Spleen (tissue), 11 donors: Measurements from ENCODE around the gene SETX. TPM values are rescaled to one million over a fixed set of nuclear protein-coding genes. Genes with fewer than 3 reads are reported as not detected.

Source experiments
- DNase-seq: peaks from one replicate; pipeline ENCODE4 v3.0.0-alpha.2; 2020
- H3K27ac ChIP-seq, 8 donors: fragments of 200-600 bp; sonication (generic) in 7 of 8; 1 replicate in 4 of 8; 2 replicates in 4 of 8; pipeline versions ENCODE4 v1.5.0 to v1.8.0; 2016 to 2021; ENCODE audit warnings: inconsistent platforms in 4 of 8, mild to moderate bottlenecking in 4 of 8, moderate library complexity in 1 of 8
- H3K27me3 ChIP-seq, 7 donors: fragments of 200-600 bp; sonication (generic) in 6 of 7; replicated peaks in 1 of 7; 1 replicate in 4 of 7; 2 replicates in 3 of 7; pipeline versions ENCODE4 v1.5.0 to v1.8.0; 2016 to 2021; ENCODE audit warnings: inconsistent platforms in 3 of 7, mild to moderate bottlenecking in 1 of 7
- H3K36me3 ChIP-seq, 6 donors: fragments of 200-600 bp; sonication (generic) in 5 of 6; 1 replicate in 4 of 6; 2 replicates in 2 of 6; pipeline versions ENCODE4 v1.5.0 to v1.8.0; 2016 to 2021; ENCODE audit warnings: inconsistent platforms in 2 of 6
- H3K4me1 ChIP-seq, 6 donors: fragments of 200-600 bp; sonication (generic) in 5 of 6; 1 replicate in 3 of 6; 2 replicates in 3 of 6; pipeline versions ENCODE4 v1.5.0 to v1.8.0; 2016 to 2021; ENCODE audit warnings: inconsistent platforms in 3 of 6
- H3K4me3 ChIP-seq, 8 donors: fragments of 200-600 bp; sonication (generic) in 7 of 8; 1 replicate in 4 of 8; 2 replicates in 4 of 8; pipeline versions ENCODE4 v1.5.0 to v1.8.0; 2016 to 2021; ENCODE audit warnings: inconsistent platforms in 4 of 8, mild to moderate bottlenecking in 4 of 8, moderate library complexity in 2 of 8
- H3K9me3 ChIP-seq, 8 donors: fragments of 200-600 bp; sonication (generic) in 7 of 8; 1 replicate in 4 of 8; 2 replicates in 4 of 8; pipeline versions ENCODE4 v1.5.0 to v1.8.0; 2016 to 2021; ENCODE audit warnings: inconsistent platforms in 4 of 8
- CTCF ChIP-seq, 11 experiments: fragments of 200-600 bp in 7 of 11; fragments of 450-650 bp in 4 of 11; sonication (generic) in 4 of 11; IDR thresholded peaks in 8 of 11; conservative IDR thresholded peaks in 3 of 11; 1 replicate in 7 of 11; 2 replicates in 4 of 11; pipeline versions ENCODE4 v1.4.0 to v1.8.0; 2016 to 2021; ENCODE audit warnings: antibody characterized with exemption in 11 of 11, inconsistent platforms in 4 of 11, mild to moderate bottlenecking in 1 of 11
- POLR2A ChIP-seq, 3 donors: fragments of 450-650 bp; IDR thresholded peaks; one replicate each; pipeline ENCODE4 v1.5.1; 2017; ENCODE audit warnings: antibody characterized with exemption in 3 of 3, mild to moderate bottlenecking in 1 of 3
- POLR2AphosphoS5 ChIP-seq, 3 donors: sonication (generic); formaldehyde crosslinking; IDR thresholded peaks; one replicate each; pipeline ENCODE4 v1.5.1; 2017; ENCODE audit warnings: antibody characterized with exemption in 3 of 3
- WGBS, 5 donors: extraction: QIAGEN DNeasy Blood & Tissue Kit in 3 of 5; methylation state at CpG; one replicate each; pipeline versions ENCODE4 v1.1.5 to v1.1.7; 2013 to 2018; 5-methylcytosine and 5-hydroxymethylcytosine counted together
- intact Hi-C: fragments of 100-400 bp; cut with DNase I; formaldehyde crosslinking; loops from one replicate; pipeline ENCODE4 v1.15.0; 2023; ENCODE audit warnings: low total_unique reads
- polyA plus RNA-seq, 3 donors: library from polyadenylated mRNA; stranded (reverse); fragments of 200-250 nt; gene quantifications; one replicate each; pipeline ENCODE4 v1.2.1, GENCODE V29; 2013
- total RNA-seq, 7 donors: library from RNA; depleted of rRNA in 3 of 7; stranded (reverse); fragments of >200 nt in 3 of 7; fragmentation: NEBNext Ultra II Directional in 4 of 7; extraction: Animal tissue kit (Norgen Biotek cat#: 25700) in 4 of 7; gene quantifications; one replicate each; pipeline versions ENCODE4 v1.1.0 to v1.2.1, GENCODE V29; 2016 to 2021
- donor health status: healthy with polysubstance abuse.
- donor health status: DM: no; HTN: no; CAD: no; lungs with moderate emphysema.
- donor health status: DM: no; HTN: no; CAD: no.
- donor health status: Bipolar disorder and iron deficiency.
- donor health status: healthy.
- donor health status: DM: no; HTN: no; CAD: no.
- donor health status: DM: yes; HTN: yes; CAD: no.

The SETX gene
- total and polyA plus RNA-seq, 10 donors, result 27.0 to 154 (median 104) TPM

- H3K9me3 ChIP-seq, result no peaks in the 10 kb centered on the region
- peaks cover 6 to 100% (median 74%) of the 10 kb centered on the region in 6 donors for H3K36me3 ChIP-seq
- peak overlapping the region in 5 of 8 donors; percentile 25 to 67 (median 41) for H3K27ac ChIP-seq
- no peak overlapping the region for H3K4me3 ChIP-seq
- 68 to 81% (median 77%) methylated on average over 13 of the region's 13 CpGs for WGBS, 5 donors
- no peaks in the 10 kb centered on the region for H3K27me3 ChIP-seq
- intact Hi-C loops, result no loop called here
- H3K4me1 ChIP-seq, result peaks cover 0 to 49% (median 15%) of the 10 kb centered on the region in 6 donors
- DNase-seq, result no peak
- no peak for TF ChIP-seq POLR2AphosphoS5 (IDR thresholded peaks at IDR 0.05)
- TF ChIP-seq POLR2A (IDR thresholded peaks at IDR 0.05), result no peak
Measured at GRCh38 chr9:132293145-132293721, 61.6 kb downstream of the SETX start.

- H3K4me3 ChIP-seq, result no peak overlapping the region
- H3K27ac ChIP-seq, result no peak overlapping the region
- no peak for DNase-seq
- no peaks in the 10 kb centered on the region for H3K9me3 ChIP-seq
- peaks cover 0 to 49% (median 15%) of the 10 kb centered on the region in 6 donors for H3K4me1 ChIP-seq
- no peak for TF ChIP-seq POLR2AphosphoS5 (IDR thresholded peaks at IDR 0.05)
- peaks cover 1 to 100% (median 74%) of the 10 kb centered on the region in 6 donors for H3K36me3 ChIP-seq
- H3K27me3 ChIP-seq, result no peaks in the 10 kb centered on the region
- intact Hi-C loops, result loop anchor here (10.0 kb wide), 2 partner anchors 46 to 106 kb away; no protein-coding TSS in a partner anchor
- 69 to 88% (median 82%) methylated on average over 2 of the region's 2 CpGs for WGBS, 5 donors
Measured at GRCh38 chr9:132288966-132289365, 65.8 kb downstream of the SETX start.

- TF ChIP-seq POLR2AphosphoS5 (IDR thresholded peaks at IDR 0.05), result no peak
- TF ChIP-seq POLR2A (IDR thresholded peaks at IDR 0.05), result no peak
- TF ChIP-seq CTCF (IDR thresholded peaks at IDR 0.05 in 8 of 11, conservative IDR thresholded peaks at IDR 0.05 in 3 of 11), result no peak
- Histone ChIP-seq H3K4me1 (peaks cover 0 to 44% (median 13%) of the 10 kb centered on the region in 6 donors), H3K4me3 (no peak overlapping the region), H3K9me3 (no peaks in the 10 kb centered on the region), H3K27me3 (no peaks in the 10 kb centered on the region), H3K36me3 (peaks cover 0 to 100% (median 76%) of the 10 kb centered on the region in 6 donors), H3K27ac (no peak overlapping the region)
- 5 to 16% (median 11%) methylated on average over 1 of the region's 1 CpG for WGBS, 5 donors
- no peak for DNase-seq
- intact Hi-C loops, result loop anchor here (10.0 kb wide), 2 partner anchors 46 to 106 kb away; no protein-coding TSS in a partner anchor
Measured at GRCh38 chr9:132288361-132288760, 66.4 kb downstream of the SETX start.

- peaks cover 0 to 34% (median 8%) of the 10 kb centered on the region in 6 donors for H3K4me1 ChIP-seq
- TF ChIP-seq CTCF (IDR thresholded peaks at IDR 0.05 in 8 of 11, conservative IDR thresholded peaks at IDR 0.05 in 3 of 11), result no peak
- TF ChIP-seq POLR2A (IDR thresholded peaks at IDR 0.05), result no peak
- no peak for TF ChIP-seq POLR2AphosphoS5 (IDR thresholded peaks at IDR 0.05)
- no peak overlapping the region for H3K4me3 ChIP-seq
- intact Hi-C loops, result loop anchor here (10.0 kb wide), 2 partner anchors 47 to 107 kb away; no protein-coding TSS in a partner anchor
- no peak overlapping the region for H3K27ac ChIP-seq
- no peaks in the 10 kb centered on the region for H3K27me3 ChIP-seq
- no peaks in the 10 kb centered on the region for H3K9me3 ChIP-seq
- no peak for DNase-seq
- 86 to 98% (median 92%) methylated on average over 3 of the region's 3 CpGs for WGBS, 5 donors
- H3K36me3 ChIP-seq, result peaks cover 2 to 100% (median 82%) of the 10 kb centered on the region in 6 donors
Measured at GRCh38 chr9:132287256-132287760, 67.5 kb downstream of the SETX start.

- DNase-seq, result no peak
- peaks cover 2 to 100% (median 96%) of the 10 kb centered on the region in 6 donors for H3K36me3 ChIP-seq
- WGBS, 5 donors, result 90 to 96% (median 93%) methylated on average over 7 of the region's 7 CpGs
Measured at GRCh38 chr9:132283863-132284262, 70.9 kb downstream of the SETX start.

More at GRCh38 chr9:132283863-132284262, 70.9 kb downstream of the SETX start:
- TF ChIP-seq POLR2AphosphoS5 (IDR thresholded peaks at IDR 0.05) (peak in 1 of 3 donors; percentile 35), POLR2A (IDR thresholded peaks at IDR 0.05) (no peak)
- Histone ChIP-seq H3K27ac (no peak overlapping the region), H3K4me3 (no peak overlapping the region), H3K4me1 (peaks cover 0 to 10% (median 2%) of the 10 kb centered on the region in 6 donors), H3K27me3 (no peaks in the 10 kb centered on the region), H3K9me3 (no peaks in the 10 kb centered on the region)
- intact Hi-C loops, result loop anchor here (10.0 kb wide), 2 partner anchors 51 to 111 kb away; no protein-coding TSS in a partner anchor
